H1 (cell line): ENCODE results near the gene C6orf52.
A peak's percentile ranks its signal among the peaks of the same experiment; 100 is the strongest.

Experiments used
- CTCF ChIP-seq, 3 experiments: IDR thresholded peaks; 1 replicate in 2 of 3; 2 replicates in 1 of 3; pipeline versions ENCODE4 v1.5.1 to v1.6.1; 2011; ENCODE audit warnings: low read length in 3 of 3, mild to moderate bottlenecking in 3 of 3, inconsistent platforms in 2 of 3, low read depth in 1 of 3, moderate library complexity in 1 of 3; ENCODE audit not compliant: insufficient read depth in 1 of 3; ENCODE audit errors: control extremely low read depth in 1 of 3
- EZH2 ChIP-seq: fragments of 200-600 bp; sonication (generic); IDR thresholded peaks from 2 replicates; pipeline ENCODE4 v1.7.1; 2012; ENCODE audit warnings: low read depth, mild to moderate bottlenecking, moderate library complexity, low read length, inconsistent platforms; ENCODE audit not compliant: severe bottlenecking
- GTF2F1 ChIP-seq: IDR thresholded peaks from 2 replicates; pipeline ENCODE4 v1.6.1; 2012; ENCODE audit warnings: low read depth, low read length, improper control_type of control experiment, borderline replicate concordance
- JUND ChIP-seq: IDR thresholded peaks from 2 replicates; pipeline ENCODE4 v1.6.1; 2011; ENCODE audit warnings: mild to moderate bottlenecking, improper control_type of control experiment, low read length
- POLR2A ChIP-seq, 2 experiments: IDR thresholded peaks; 1 replicate in 1 of 2; 2 replicates in 1 of 2; pipeline ENCODE4 v1.6.1; 2011; ENCODE audit warnings: low read depth in 2 of 2, low read length in 2 of 2, mild to moderate bottlenecking in 2 of 2; ENCODE audit errors: control extremely low read depth in 1 of 2
- POLR2AphosphoS5 ChIP-seq: IDR thresholded peaks from 2 replicates; pipeline ENCODE4 v1.6.1; 2011; ENCODE audit warnings: low read depth, low read length
- RFX5 ChIP-seq: IDR thresholded peaks from 2 replicates; pipeline ENCODE4 v1.6.1; 2011; ENCODE audit warnings: low read depth, low read length, improper control_type of control experiment, borderline replicate concordance
- SP1 ChIP-seq: IDR thresholded peaks from 2 replicates; pipeline ENCODE4 v1.6.1; 2011; ENCODE audit warnings: low read depth, low read length
- ZNF274 ChIP-seq: IDR thresholded peaks from 2 replicates; pipeline ENCODE4 v1.7.0; 2012; ENCODE audit warnings: low read length, borderline replicate concordance; ENCODE audit errors: extremely low read depth

GRCh38 chr6:10719296-10719963 lies 25.0 kb upstream of the C6orf52 start:
- no peak for TF ChIP-seq CTCF (IDR thresholded peaks at IDR 0.05; ENCODE audit: control extremely low read depth in 1 of 3, insufficient read depth in 1 of 3, low read depth in 1 of 3, low read length in 3 of 3)
- no peak for TF ChIP-seq POLR2A (IDR thresholded peaks at IDR 0.05; ENCODE audit: control extremely low read depth in 1 of 2, low read depth in 2 of 2, low read length in 2 of 2)
- no peak for TF ChIP-seq RFX5
- no peak for TF ChIP-seq GTF2F1
- TF ChIP-seq POLR2AphosphoS5 = no peak
- no peak for TF ChIP-seq JUND
- TF ChIP-seq EZH2 = no peak
- TF ChIP-seq SP1 = peak; percentile 78
- TF ChIP-seq ZNF274 = no peak
